HepG2 (cell line): ENCODE data around the gene HSP90AB1. TPM values are rescaled to one million over a fixed set of nuclear protein-coding genes. Genes with fewer than 3 reads are reported as not detected.

Experiments used
- CERS6 ChIP-seq: sonication (generic); formaldehyde crosslinking; IDR thresholded peaks from 2 replicates; pipeline ENCODE4 v1.5.0; 2020; ENCODE audit warnings: missing genetic modification reagents
- HNRNPK ChIP-seq: fragments of 200-400 bp; formaldehyde crosslinking; IDR thresholded peaks from 2 replicates; pipeline ENCODE4 v1.6.1; 2018; ENCODE audit warnings: low read length, low read depth, moderate library complexity, mild to moderate bottlenecking; ENCODE audit not compliant: poor library complexity, severe bottlenecking
- MAFF ChIP-seq: IDR thresholded peaks from 2 replicates; pipeline ENCODE4 v1.6.1; 2011; ENCODE audit warnings: low read depth, low read length, improper control_type of control experiment
- PHF21A ChIP-seq: sonication (generic); formaldehyde crosslinking; IDR thresholded peaks from 2 replicates; pipeline ENCODE4 v1.5.0; 2020; ENCODE audit warnings: mild to moderate bottlenecking, missing genetic modification reagents
- POLR2G ChIP-seq: fragments of 200-400 bp; formaldehyde crosslinking; IDR thresholded peaks from 2 replicates; pipeline ENCODE4 v1.6.1; 2018; ENCODE audit warnings: mild to moderate bottlenecking, low read depth, low read length, moderate library complexity
- PRDM4 ChIP-seq: sonication (generic); formaldehyde crosslinking; IDR thresholded peaks from 2 replicates; pipeline ENCODE4 v1.9.0; 2021; ENCODE audit warnings: missing genetic modification reagents, borderline replicate concordance
- RFX3 ChIP-seq: IDR thresholded peaks from 2 replicates; pipeline ENCODE4 v1.6.1; 2016; ENCODE audit warnings: missing biosample characterization, missing genetic modification reagents
- SNRNP70 ChIP-seq: fragments of 200-400 bp; formaldehyde crosslinking; IDR thresholded peaks from 2 replicates; pipeline ENCODE4 v1.6.1; 2017; ENCODE audit warnings: mild to moderate bottlenecking, low read depth, low read length, moderate library complexity
- SRY ChIP-seq: sonication (generic); formaldehyde crosslinking; IDR thresholded peaks from 2 replicates; pipeline ENCODE4 v1.8.0; 2022; ENCODE audit warnings: mild to moderate bottlenecking, missing genetic modification reagents
- ZBTB3 ChIP-seq: sonication (generic); formaldehyde crosslinking; IDR thresholded peaks from 2 replicates; pipeline ENCODE4 v1.4.0; 2020; ENCODE audit warnings: low read depth, mild to moderate bottlenecking, moderate library complexity, missing genetic modification reagents, borderline replicate concordance
- ZBTB37 ChIP-seq: sonication (generic); formaldehyde crosslinking; IDR thresholded peaks from 2 replicates; pipeline ENCODE4 v1.4.0; 2020; ENCODE audit warnings: mild to moderate bottlenecking, missing genetic modification reagents
- ZFP90 ChIP-seq: sonication (generic); formaldehyde crosslinking; IDR thresholded peaks from 2 replicates; pipeline ENCODE4 v1.8.0; 2022; ENCODE audit warnings: missing genetic modification reagents, mild to moderate bottlenecking, inconsistent platforms, borderline replicate concordance
- ZNF160 ChIP-seq: sonication (generic); formaldehyde crosslinking; IDR thresholded peaks from 2 replicates; pipeline ENCODE4 v1.8.0; 2022; ENCODE audit warnings: mild to moderate bottlenecking, inconsistent platforms, missing genetic modification reagents
- ZNF232 ChIP-seq: sonication (generic); formaldehyde crosslinking; IDR thresholded peaks from 2 replicates; pipeline ENCODE4 v1.4.0; 2020; ENCODE audit warnings: missing genetic modification reagents, borderline replicate concordance
- ZNF292 ChIP-seq: sonication (generic); formaldehyde crosslinking; IDR thresholded peaks from 2 replicates; pipeline ENCODE4 v1.8.1; 2022; ENCODE audit warnings: mild to moderate bottlenecking, low read depth, missing genetic modification reagents, borderline replicate concordance
- ZNF580 ChIP-seq: IDR thresholded peaks from 2 replicates; pipeline ENCODE4 v1.6.1; 2016; ENCODE audit warnings: low read depth, borderline replicate concordance
- ZNF605 ChIP-seq: sonication (generic); formaldehyde crosslinking; IDR thresholded peaks from 2 replicates; pipeline ENCODE4 v1.8.0; 2022; ENCODE audit warnings: mild to moderate bottlenecking, missing genetic modification reagents
- ZNF629 ChIP-seq: sonication (generic); formaldehyde crosslinking; conservative IDR thresholded peaks from 2 replicates; pipeline ENCODE4 v1.5.0; 2020; ENCODE audit warnings: missing genetic modification reagents
- ZNF773 ChIP-seq: sonication (generic); formaldehyde crosslinking; IDR thresholded peaks from 2 replicates; pipeline ENCODE4 v1.4.0; 2020; ENCODE audit warnings: missing genetic modification reagents, borderline replicate concordance
- ZSCAN12 ChIP-seq: sonication (generic); formaldehyde crosslinking; IDR thresholded peaks from 2 replicates; pipeline ENCODE4 v1.9.0; 2021; ENCODE audit warnings: mild to moderate bottlenecking, missing genetic modification reagents
- ZSCAN22 ChIP-seq: sonication (generic); formaldehyde crosslinking; IDR thresholded peaks from 2 replicates; pipeline ENCODE4 v1.4.0; 2020; ENCODE audit warnings: mild to moderate bottlenecking, missing genetic modification reagents
- polyA plus RNA-seq, 8 experiments: library from polyadenylated mRNA; depleted of rRNA in 3 of 8; stranded (reverse) in 7 of 8; unstranded in 1 of 8; fragments of >200 nt; fragmentation: Illumina TruSeq in 4 of 8; extraction: Trizol in 4 of 8; gene quantifications; 2 replicates each; pipeline versions ENCODE4 v1.2.1 to v1.2.3, GENCODE V29; 2011 to 2016; ENCODE audit warnings: low read depth in 4 of 8, missing spikeins in 1 of 8, mixed read lengths in 1 of 8; ENCODE audit not compliant: insufficient read depth in 1 of 8
- total RNA-seq, 5 experiments: library from RNA; depleted of rRNA; stranded (reverse); fragments of >200 nt; fragmentation: Illumina TruSeq; extraction: Trizol; gene quantifications; 2 replicates each; pipeline ENCODE4 v1.2.3, GENCODE V29; 2016; ENCODE audit warnings: low read depth in 1 of 5
- TF ChIP-seq, protein P1 (sequence below): IDR thresholded peaks from 2 replicates; pipeline ENCODE4 v1.6.1; 2018; ENCODE audit warnings: missing genetic modification reagents

Gene HSP90AB1
- total and polyA plus RNA-seq, 2 of the 13 experiments (the other 11 are each of a cell fraction or from before 2014, with no cell fraction given): 1,325 to 1,472 TPM

DNA sequence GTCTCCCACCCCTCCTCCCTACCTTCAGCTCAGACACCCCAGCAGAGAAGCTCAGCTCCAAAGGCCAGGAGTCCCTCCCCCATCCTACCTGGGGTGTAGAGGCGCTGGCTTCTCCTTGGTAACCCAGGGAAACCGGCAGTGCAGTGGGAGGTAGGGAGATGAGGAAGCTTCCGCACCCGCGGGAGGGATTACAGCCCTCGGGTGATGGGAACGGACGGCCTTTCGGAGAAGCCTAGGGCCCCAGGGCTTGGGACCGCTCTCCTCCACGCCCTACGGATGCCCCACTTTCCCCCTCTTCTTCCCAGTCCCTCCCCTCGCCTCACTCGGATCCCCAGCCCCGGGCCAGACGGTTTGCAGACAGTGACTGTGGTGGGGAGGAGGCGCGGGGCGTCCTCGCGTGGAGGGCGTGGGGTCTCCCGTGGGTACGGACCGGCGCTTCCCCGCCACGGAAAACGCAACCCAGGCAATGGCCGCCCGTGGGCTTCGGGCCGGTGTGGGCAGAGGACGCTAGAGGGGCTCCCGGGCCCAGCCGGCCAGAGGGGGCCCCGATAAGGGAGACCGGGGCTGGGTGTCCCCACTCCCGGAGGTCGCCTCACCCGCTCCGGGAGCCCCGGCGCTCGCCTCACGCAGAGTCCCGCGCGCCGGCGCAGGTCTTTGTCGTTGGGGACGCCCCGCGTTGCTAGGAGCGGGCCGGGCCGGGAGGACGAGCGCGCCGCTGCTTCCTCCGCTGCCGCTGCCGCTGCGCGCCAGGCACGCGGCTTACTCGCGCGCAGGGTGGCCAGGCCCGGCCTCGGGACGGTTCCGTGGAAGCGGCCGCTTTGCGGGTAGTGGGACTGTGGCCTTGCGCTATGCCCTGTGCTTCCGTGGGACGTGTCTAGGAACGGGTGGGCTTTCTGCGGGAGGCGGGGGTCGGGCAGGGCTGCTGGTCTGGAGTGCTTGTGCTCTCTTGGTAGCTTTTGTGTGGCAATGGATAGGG lies 50.5 kb downstream of the HSP90AB1 start (continued):
- TF ChIP-seq ZSCAN22 (CRISPR knock-in tag) (no peak), ZFP90 (CRISPR knock-in tag) (no peak), ZNF160 (CRISPR knock-in tag) (no peak), PRDM4 (CRISPR knock-in tag) (no peak), SNRNP70 (no peak), ZBTB37 (CRISPR knock-in tag) (no peak), ZNF232 (CRISPR knock-in tag) (no peak), ZNF292 (CRISPR knock-in tag) (no peak), MAFF (no peak), ZNF629 (CRISPR knock-in tag) (no peak), ZNF580 (no peak), POLR2G (peak; percentile 17; the same call in 1 of the 2 replicates), ZNF605 (CRISPR knock-in tag) (0 out of 2 replicates have a peak, but pooled peaks have one; percentile 29), RFX3 (CRISPR knock-in tag) (peak; percentile 53; the same call in 1 of the 2 replicates), ZNF773 (no peak), ZSCAN12 (CRISPR knock-in tag) (no peak), ZBTB3 (CRISPR knock-in tag) (no peak), SRY (CRISPR knock-in tag) (no peak), CERS6 (CRISPR knock-in tag) (no peak), PHF21A (CRISPR knock-in tag) (no peak), HNRNPK (peak; percentile 66)
- TF ChIP-seq, protein P1, sequence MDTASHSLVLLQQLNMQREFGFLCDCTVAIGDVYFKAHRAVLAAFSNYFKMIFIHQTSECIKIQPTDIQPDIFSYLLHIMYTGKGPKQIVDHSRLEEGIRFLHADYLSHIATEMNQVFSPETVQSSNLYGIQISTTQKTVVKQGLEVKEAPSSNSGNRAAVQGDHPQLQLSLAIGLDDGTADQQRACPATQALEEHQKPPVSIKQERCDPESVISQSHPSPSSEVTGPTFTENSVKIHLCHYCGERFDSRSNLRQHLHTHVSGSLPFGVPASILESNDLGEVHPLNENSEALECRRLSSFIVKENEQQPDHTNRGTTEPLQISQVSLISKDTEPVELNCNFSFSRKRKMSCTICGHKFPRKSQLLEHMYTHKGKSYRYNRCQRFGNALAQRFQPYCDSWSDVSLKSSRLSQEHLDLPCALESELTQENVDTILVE (CRISPR knock-in tag): no peak
